ENCODE measurements around the gene PIK3R1.

The PIK3R1 gene

GRCh38 chr5:68282001-68282400 lies 66.4 kb downstream of the PIK3R1 start:
- no peak for DNase-seq
- in situ Hi-C loops (cut with MboI; ENCODE audit: low pct_unique_long_range_greater_than_20kb, low sequenced_read_pairs) = loop anchor here (25.0 kb wide), 2 partner anchors 180 to 680 kb away; no protein-coding TSS in a partner anchor

GRCh38 chr5:68283766-68284165 lies 68.2 kb downstream of the PIK3R1 start:
- in situ Hi-C loops (cut with MboI; ENCODE audit: low pct_unique_long_range_greater_than_20kb, low sequenced_read_pairs) = loop anchor here (25.0 kb wide), 2 partner anchors 179 to 679 kb away; no protein-coding TSS in a partner anchor
- no peak for DNase-seq

GRCh38 chr5:68285075-68285840 lies 69.7 kb downstream of the PIK3R1 start:
- DNase-seq = no peak
- in situ Hi-C loops (cut with MboI; ENCODE audit: low pct_unique_long_range_greater_than_20kb, low sequenced_read_pairs) = loop anchor here (25.0 kb wide), 2 partner anchors 177 to 677 kb away; no protein-coding TSS in a partner anchor

GRCh38 chr5:68285851-68286611 lies 70.5 kb downstream of the PIK3R1 start:
- in situ Hi-C loops (cut with MboI; ENCODE audit: low pct_unique_long_range_greater_than_20kb, low sequenced_read_pairs) = loop anchor here (25.0 kb wide), 2 partner anchors 176 to 676 kb away; no protein-coding TSS in a partner anchor
- DNase-seq = peak; percentile 60

GRCh38 chr5:68286612-68286912 lies 71.0 kb downstream of the PIK3R1 start:
- in situ Hi-C loops (cut with MboI; ENCODE audit: low pct_unique_long_range_greater_than_20kb, low sequenced_read_pairs) = loop anchor here (25.0 kb wide), 2 partner anchors 176 to 676 kb away; no protein-coding TSS in a partner anchor
- no peak for DNase-seq

- DNase-seq = no peak
- in situ Hi-C loops (cut with MboI; ENCODE audit: low pct_unique_long_range_greater_than_20kb, low sequenced_read_pairs) = loop anchor here (25.0 kb wide), 2 partner anchors 175 to 675 kb away; no protein-coding TSS in a partner anchor
Measured at GRCh38 chr5:68287631-68287975, 72.0 kb downstream of the PIK3R1 start.

- DNase-seq = no peak
- in situ Hi-C loops (cut with MboI; ENCODE audit: low pct_unique_long_range_greater_than_20kb, low sequenced_read_pairs) = loop anchor here (25.0 kb wide), 2 partner anchors 174 to 674 kb away; no protein-coding TSS in a partner anchor
Measured at GRCh38 chr5:68287976-68288706, 72.6 kb downstream of the PIK3R1 start.

- DNase-seq = no peak
- in situ Hi-C loops (cut with MboI; ENCODE audit: low pct_unique_long_range_greater_than_20kb, low sequenced_read_pairs) = loop anchor here (25.0 kb wide), 2 partner anchors 174 to 674 kb away; no protein-coding TSS in a partner anchor
Measured at GRCh38 chr5:68288707-68289134, 73.2 kb downstream of the PIK3R1 start.

- in situ Hi-C loops (cut with MboI; ENCODE audit: low pct_unique_long_range_greater_than_20kb, low sequenced_read_pairs) = loop anchor here (25.0 kb wide), 2 partner anchors 173 to 673 kb away; no protein-coding TSS in a partner anchor
- DNase-seq = no peak
Measured at GRCh38 chr5:68289498-68289897, 73.9 kb downstream of the PIK3R1 start.

- no peak for DNase-seq
- in situ Hi-C loops (cut with MboI; ENCODE audit: low pct_unique_long_range_greater_than_20kb, low sequenced_read_pairs) = loop anchor here (25.0 kb wide), 2 partner anchors 172 to 672 kb away; no protein-coding TSS in a partner anchor
Measured at GRCh38 chr5:68290260-68290674, 74.7 kb downstream of the PIK3R1 start.

GRCh38 chr5:68290847-68291246 lies 75.3 kb downstream of the PIK3R1 start:
- in situ Hi-C loops (cut with MboI; ENCODE audit: low pct_unique_long_range_greater_than_20kb, low sequenced_read_pairs) = loop anchor here (25.0 kb wide), 2 partner anchors 171 to 671 kb away; no protein-coding TSS in a partner anchor
- DNase-seq = no peak

- no peak for DNase-seq
- in situ Hi-C loops (cut with MboI; ENCODE audit: low pct_unique_long_range_greater_than_20kb, low sequenced_read_pairs) = loop anchor here (25.0 kb wide), 2 partner anchors 170 to 670 kb away; no protein-coding TSS in a partner anchor
Measured at GRCh38 chr5:68292316-68292715, 76.8 kb downstream of the PIK3R1 start.

- in situ Hi-C loops (cut with MboI; ENCODE audit: low pct_unique_long_range_greater_than_20kb, low sequenced_read_pairs) = loop anchor here (25.0 kb wide), 2 partner anchors 167 to 667 kb away; no protein-coding TSS in a partner anchor
Measured at GRCh38 chr5:68295772-68296171, 80.2 kb downstream of the PIK3R1 start.

GRCh38 chr5:68296895-68297294 lies 81.3 kb downstream of the PIK3R1 start:
- DNase-seq = no peak
- in situ Hi-C loops (cut with MboI; ENCODE audit: low pct_unique_long_range_greater_than_20kb, low sequenced_read_pairs) = loop anchor here (25.0 kb wide), 2 partner anchors 165 to 665 kb away; no protein-coding TSS in a partner anchor

More at GRCh38 chr5:68295772-68296171, 80.2 kb downstream of the PIK3R1 start:
- DNase-seq = no peak

- in situ Hi-C loops (cut with MboI; ENCODE audit: low pct_unique_long_range_greater_than_20kb, low sequenced_read_pairs) = loop anchor here (25.0 kb wide), 2 partner anchors 165 to 665 kb away; no protein-coding TSS in a partner anchor
- no peak for DNase-seq
Measured at GRCh38 chr5:68297656-68298055, 82.1 kb downstream of the PIK3R1 start.

- DNase-seq = no peak
- in situ Hi-C loops (cut with MboI; ENCODE audit: low pct_unique_long_range_greater_than_20kb, low sequenced_read_pairs) = loop anchor here (25.0 kb wide), 2 partner anchors 164 to 664 kb away; no protein-coding TSS in a partner anchor
Measured at GRCh38 chr5:68298479-68298878, 82.9 kb downstream of the PIK3R1 start.

- DNase-seq = no peak
- in situ Hi-C loops (cut with MboI; ENCODE audit: low pct_unique_long_range_greater_than_20kb, low sequenced_read_pairs) = loop anchor here (25.0 kb wide), 2 partner anchors 163 to 663 kb away; no protein-coding TSS in a partner anchor
Measured at GRCh38 chr5:68299105-68299504, 83.5 kb downstream of the PIK3R1 start.

- DNase-seq = no peak
- in situ Hi-C loops (cut with MboI; ENCODE audit: low pct_unique_long_range_greater_than_20kb, low sequenced_read_pairs) = loop anchor here (25.0 kb wide), 2 partner anchors 163 to 663 kb away; no protein-coding TSS in a partner anchor
Measured at GRCh38 chr5:68299575-68299974, 84.0 kb downstream of the PIK3R1 start.

All from KBM-7 (cell line).